ENCODE measurements around the gene EXOC7. TPM values are rescaled to one million over a fixed set of nuclear protein-coding genes. Genes with fewer than 3 reads are reported as not detected.
A peak's percentile ranks its signal among the peaks of the same experiment; 100 is the strongest.

EXOC7 gene
- total RNA-seq, 2 experiments from 2014 or later = 88.1 to 90.6 TPM

- TF ChIP-seq CTCF (IDR thresholded peaks at IDR 0.05) = no peak
- intact Hi-C loops (cut with DNase I, micrococcal nuclease) = no loop called here
- Histone ChIP-seq H3K27me3 (ENCODE audit: control insufficient read depth in 1 of 2, insufficient read depth in 2 of 2, low read length in 2 of 2) (peaks cover 33 to 35% of the 10 kb centered on the region in 2 experiments), H3K4me3 (ENCODE audit: low read length) (no peak overlapping the region), H3K4me1 (ENCODE audit: insufficient read depth, low read length) (peaks cover 65% of the 10 kb centered on the region), H3K27ac (ENCODE audit: low read depth in 1 of 2, low read length in 2 of 2) (no peak overlapping the region), H3K9me3 (ENCODE audit: control insufficient read depth in 1 of 2, insufficient read depth in 1 of 2, low read length in 2 of 2) (peaks cover 0 to 20% of the 10 kb centered on the region in 2 experiments), H3K36me3 (ENCODE audit: insufficient read depth, low read length) (peaks cover 3% of the 10 kb centered on the region)
- peaks cover 40% of the 10 kb centered on the region for H3K27me3 Mint-ChIP-seq
- ATAC-seq (ENCODE audit: poor library complexity) (no peak), DNase-seq (no peak)
- peaks cover 48% of the 10 kb centered on the region for H3K4me1 Mint-ChIP-seq (ENCODE audit: low read depth)
- H3K36me3 Mint-ChIP-seq (ENCODE audit: low read depth) = no peaks in the 10 kb centered on the region
- ChIA-PET CTCF (no interaction called here), POLR2A (interaction anchor here (0.7 to 1.8 kb wide), 2 partner anchors 16 to 390 kb away, joined by 4 to 6 read pairs; no protein-coding TSS in a partner anchor)
- H3K9me3 Mint-ChIP-seq = no peaks in the 10 kb centered on the region
- H3K27ac Mint-ChIP-seq = no peak overlapping the region
- H3K4me3 Mint-ChIP-seq = no peak overlapping the region
Measured at GRCh38 chr17:76077584-76078110, 25.9 kb downstream of the EXOC7 start.

- Mint-ChIP-seq H3K4me1 (ENCODE audit: low read depth) (peaks cover 54% of the 10 kb centered on the region), H3K36me3 (ENCODE audit: low read depth) (peaks cover 4% of the 10 kb centered on the region), H3K27ac (peak overlapping the region; percentile 84), H3K27me3 (peaks cover 40% of the 10 kb centered on the region), H3K4me3 (peak overlapping the region; percentile 87), H3K9me3 (no peaks in the 10 kb centered on the region)
- CTCF ChIA-PET = no interaction called here
- Histone ChIP-seq H3K27ac (ENCODE audit: low read depth in 1 of 2, low read length in 2 of 2) (no peak overlapping the region), H3K9me3 (ENCODE audit: control insufficient read depth in 1 of 2, insufficient read depth in 1 of 2, low read length in 2 of 2) (peaks cover 0 to 20% of the 10 kb centered on the region in 2 experiments), H3K4me3 (ENCODE audit: low read length) (peak overlapping the region; percentile 41), H3K27me3 (ENCODE audit: control insufficient read depth in 1 of 2, insufficient read depth in 2 of 2, low read length in 2 of 2) (peaks cover 33 to 35% of the 10 kb centered on the region in 2 experiments), H3K36me3 (ENCODE audit: insufficient read depth, low read length) (no peaks in the 10 kb centered on the region), H3K4me1 (ENCODE audit: insufficient read depth, low read length) (peaks cover 67% of the 10 kb centered on the region)
- DNase-seq = peak in 13 of 14 experiments; percentile 17 to 85 (median 53)
- intact Hi-C loops (cut with DNase I, micrococcal nuclease) = no loop called here
- TF ChIP-seq CTCF (IDR thresholded peaks at IDR 0.05) = no peak
- POLR2A ChIA-PET = interaction anchor here (0.8 to 1.8 kb wide), 3 partner anchors 12 to 15 kb away, joined by 3 to 4 read pairs (median 4); no protein-coding TSS in a partner anchor
- ATAC-seq (ENCODE audit: poor library complexity) = peak; percentile 54
Measured at GRCh38 chr17:76076765-76077583, 26.6 kb downstream of the EXOC7 start.

GRCh38 chr17:76076146-76076764 is 27.3 kb downstream of the EXOC7 start:
- peaks cover 60% of the 10 kb centered on the region for H3K4me1 Mint-ChIP-seq (ENCODE audit: low read depth)
- no peaks in the 10 kb centered on the region for H3K36me3 ChIP-seq (ENCODE audit: insufficient read depth, low read length)
- H3K36me3 Mint-ChIP-seq (ENCODE audit: low read depth) = peaks cover 10% of the 10 kb centered on the region
- peaks cover 67% of the 10 kb centered on the region for H3K4me1 ChIP-seq (ENCODE audit: insufficient read depth, low read length)
- ChIA-PET POLR2A (interaction anchor here (0.8 to 1.8 kb wide), 5 partner anchors 13 to 47 kb away, joined by 3 to 6 read pairs (median 4); partner anchors contain the start of gene EXOC7), CTCF (interaction anchor here (0.7 kb wide), 1 partner anchor 203 kb away, joined by 3 read pairs; no protein-coding TSS in a partner anchor)
- intact Hi-C loops (cut with DNase I, micrococcal nuclease) = no loop called here
- peak overlapping the region; percentile 84 for H3K27ac Mint-ChIP-seq
- DNase-seq (peak in 2 of 14 experiments; percentile 13 to 30), ATAC-seq (ENCODE audit: poor library complexity) (no peak)
- H3K4me3 Mint-ChIP-seq = peak overlapping the region; percentile 87
- H3K9me3 ChIP-seq (ENCODE audit: control insufficient read depth in 1 of 2, insufficient read depth in 1 of 2, low read length in 2 of 2) = peaks cover 0 to 20% of the 10 kb centered on the region in 2 experiments
- no peak overlapping the region for H3K27ac ChIP-seq (ENCODE audit: low read depth in 1 of 2, low read length in 2 of 2)
- peak overlapping the region; percentile 41 for H3K4me3 ChIP-seq (ENCODE audit: low read length)
- H3K9me3 Mint-ChIP-seq = no peaks in the 10 kb centered on the region
- peaks cover 33 to 35% of the 10 kb centered on the region in 2 experiments for H3K27me3 ChIP-seq (ENCODE audit: control insufficient read depth in 1 of 2, insufficient read depth in 2 of 2, low read length in 2 of 2)
- no peak for TF ChIP-seq CTCF (IDR thresholded peaks at IDR 0.05)
- H3K27me3 Mint-ChIP-seq = peaks cover 40% of the 10 kb centered on the region
